ENCODE measurements around the gene IRF4. TPM values are rescaled to one million over a fixed set of nuclear protein-coding genes. Genes with fewer than 3 reads are reported as not detected.

The IRF4 gene
- total RNA-seq, 2 experiments from 2014 or later: 189 to 291 TPM

- CTCF ChIA-PET (ENCODE audit: unreplicated experiment): no interaction called here
- no TSS peak for BruUV-seq (replicated peaks)
- Histone ChIP-seq H3K9me3 (ENCODE audit: low read length) (no peaks in the 10 kb centered on the region), H3K4me1 (ENCODE audit: insufficient read depth, low read length, poor library complexity, severe bottlenecking) (no peaks in the 10 kb centered on the region), H3K27ac (ENCODE audit: low read depth, low read length, poor library complexity, severe bottlenecking) (no peak overlapping the region), H3K79me2 (ENCODE audit: insufficient read depth, low read depth, low read length) (no peaks in the 10 kb centered on the region), H4K20me1 (ENCODE audit: insufficient read depth, low read length) (no peaks in the 10 kb centered on the region), H3K4me2 (ENCODE audit: low read length) (no peak overlapping the region), H3K9me2 (ENCODE audit: insufficient read depth, low read length) (no peaks in the 10 kb centered on the region), H3K4me3 (ENCODE audit: low read depth, low read length, poor library complexity, severe bottlenecking) (no peak overlapping the region), H3K36me3 (ENCODE audit: insufficient read depth, low read length) (no peaks in the 10 kb centered on the region), H2AFZ (ENCODE audit: low read length) (no peak overlapping the region)
- POLR2A ChIA-PET: interaction anchor here (1.1 kb wide), 1 partner anchor 12 kb away, joined by 3 read pairs; no protein-coding TSS in a partner anchor
- intact Hi-C loops (cut with micrococcal nuclease; ENCODE audit: unreplicated experiment): no loop called here
- DNase-seq (ENCODE audit: low spot score): no peak
- no peak for TF ChIP-seq CTCF (conservative IDR thresholded peaks at IDR 0.05; ENCODE audit: low read length)
- TF ChIP-seq EZH2phosphoT487 (IDR thresholded peaks at IDR 0.05; ENCODE audit: borderline replicate concordance, low read depth, low read length): no peak
Observed at GRCh38 chr6:446418-447366, 55.1 kb downstream of the IRF4 start.

- Histone ChIP-seq H3K36me3 (ENCODE audit: insufficient read depth, low read length) (no peaks in the 10 kb centered on the region), H3K9me3 (ENCODE audit: low read length) (no peaks in the 10 kb centered on the region), H3K79me2 (ENCODE audit: insufficient read depth, low read depth, low read length) (no peaks in the 10 kb centered on the region), H2AFZ (ENCODE audit: low read length) (0 out of 2 replicates have a peak overlapping the region, but pooled peaks have one; percentile 17), H3K9me2 (ENCODE audit: insufficient read depth, low read length) (no peaks in the 10 kb centered on the region), H3K4me2 (ENCODE audit: low read length) (no peak overlapping the region), H3K4me1 (ENCODE audit: insufficient read depth, low read length, poor library complexity, severe bottlenecking) (no peaks in the 10 kb centered on the region), H3K27ac (ENCODE audit: low read depth, low read length, poor library complexity, severe bottlenecking) (no peak overlapping the region), H3K4me3 (ENCODE audit: low read depth, low read length, poor library complexity, severe bottlenecking) (no peak overlapping the region), H4K20me1 (ENCODE audit: insufficient read depth, low read length) (no peaks in the 10 kb centered on the region)
- BruUV-seq (replicated peaks): no TSS peak
- intact Hi-C loops (cut with micrococcal nuclease; ENCODE audit: unreplicated experiment): no loop called here
- no peak for DNase-seq (ENCODE audit: low spot score)
- ChIA-PET POLR2A (no interaction called here), CTCF (ENCODE audit: unreplicated experiment) (no interaction called here)
- TF ChIP-seq EZH2phosphoT487 (IDR thresholded peaks at IDR 0.05; ENCODE audit: borderline replicate concordance, low read depth, low read length) (no peak), CTCF (conservative IDR thresholded peaks at IDR 0.05; ENCODE audit: low read length) (no peak)
Observed at GRCh38 chr6:447381-448165, 56.0 kb downstream of the IRF4 start.

Data from OCI-LY7 (cell line).